Fibroblast of skin of back (primary cell): Measurements from ENCODE around the gene ANAPC16.
"Not testable (repeated sequence)": the region's sequence is repeated elsewhere in the genome, so short reads cannot be mapped to it uniquely, and the experiment has no call there.

ENCODE experiments used
- DNase-seq: peaks from one replicate; pipeline ENCODE4 v3.0.0-alpha.2; 2013

The ANAPC16 gene

GRCh38 chr10:72265508-72265907 lies 49.7 kb downstream of the ANAPC16 start:
- no peak for DNase-seq

GRCh38 chr10:72265990-72266865 lies 50.4 kb downstream of the ANAPC16 start:
- no peak for DNase-seq

- no peak for DNase-seq
Measured at GRCh38 chr10:72267381-72267780, 51.6 kb downstream of the ANAPC16 start.

- no peak for DNase-seq
Measured at GRCh38 chr10:72267819-72268399, 52.1 kb downstream of the ANAPC16 start.

- not testable (repeated sequence) for DNase-seq
Measured at GRCh38 chr10:72268475-72269200, 52.8 kb downstream of the ANAPC16 start.

- DNase-seq: no peak
Measured at GRCh38 chr10:72270607-72271281, 54.9 kb downstream of the ANAPC16 start.

GRCh38 chr10:72272689-72273409 lies 57.0 kb downstream of the ANAPC16 start:
- peak; percentile 99 for DNase-seq

- peak; percentile 99 for DNase-seq
Measured at GRCh38 chr10:72273410-72274212, 57.8 kb downstream of the ANAPC16 start, which contains the start of gene DDIT4. Gene DDIT4, plus strand, starts transcription at chr10:72273924. Its CDS starts 293 bp downstream, at chr10:72274217.

- DNase-seq: no peak
Measured at GRCh38 chr10:72274213-72274729, 58.5 kb downstream of the ANAPC16 start.

GRCh38 chr10:72274730-72275350 lies 59.0 kb downstream of the ANAPC16 start:
- DNase-seq: peak; percentile 62

- DNase-seq: no peak
Measured at GRCh38 chr10:72275351-72276012, 59.7 kb downstream of the ANAPC16 start.

- peak; percentile 18 for DNase-seq
Measured at GRCh38 chr10:72276013-72276387, 60.2 kb downstream of the ANAPC16 start.

GRCh38 chr10:72276421-72277339 lies 60.9 kb downstream of the ANAPC16 start:
- peak; percentile 82 for DNase-seq

GRCh38 chr10:72277340-72277995 lies 61.7 kb downstream of the ANAPC16 start:
- DNase-seq: no peak

GRCh38 chr10:72277996-72278667 lies 62.3 kb downstream of the ANAPC16 start:
- DNase-seq: no peak

GRCh38 chr10:72278668-72279393 lies 63.0 kb downstream of the ANAPC16 start:
- no peak for DNase-seq

GRCh38 chr10:72279587-72279986 lies 63.8 kb downstream of the ANAPC16 start:
- not testable (repeated sequence) for DNase-seq
